GM21717 (cell line): ENCODE measurements around the gene LTBP4.
"Not testable (repeated sequence)": the region's sequence is repeated elsewhere in the genome, so short reads cannot be mapped to it uniquely, and the experiment has no call there.

Experiments used
- ATAC-seq: cut with Tn5 transposase; IDR thresholded peaks from one replicate; pipeline ENCODE4 v1.9.1; 2021; ENCODE audit warnings: mild to moderate bottlenecking, moderate library complexity; ENCODE audit not compliant: unreplicated experiment

Gene LTBP4, protein sequence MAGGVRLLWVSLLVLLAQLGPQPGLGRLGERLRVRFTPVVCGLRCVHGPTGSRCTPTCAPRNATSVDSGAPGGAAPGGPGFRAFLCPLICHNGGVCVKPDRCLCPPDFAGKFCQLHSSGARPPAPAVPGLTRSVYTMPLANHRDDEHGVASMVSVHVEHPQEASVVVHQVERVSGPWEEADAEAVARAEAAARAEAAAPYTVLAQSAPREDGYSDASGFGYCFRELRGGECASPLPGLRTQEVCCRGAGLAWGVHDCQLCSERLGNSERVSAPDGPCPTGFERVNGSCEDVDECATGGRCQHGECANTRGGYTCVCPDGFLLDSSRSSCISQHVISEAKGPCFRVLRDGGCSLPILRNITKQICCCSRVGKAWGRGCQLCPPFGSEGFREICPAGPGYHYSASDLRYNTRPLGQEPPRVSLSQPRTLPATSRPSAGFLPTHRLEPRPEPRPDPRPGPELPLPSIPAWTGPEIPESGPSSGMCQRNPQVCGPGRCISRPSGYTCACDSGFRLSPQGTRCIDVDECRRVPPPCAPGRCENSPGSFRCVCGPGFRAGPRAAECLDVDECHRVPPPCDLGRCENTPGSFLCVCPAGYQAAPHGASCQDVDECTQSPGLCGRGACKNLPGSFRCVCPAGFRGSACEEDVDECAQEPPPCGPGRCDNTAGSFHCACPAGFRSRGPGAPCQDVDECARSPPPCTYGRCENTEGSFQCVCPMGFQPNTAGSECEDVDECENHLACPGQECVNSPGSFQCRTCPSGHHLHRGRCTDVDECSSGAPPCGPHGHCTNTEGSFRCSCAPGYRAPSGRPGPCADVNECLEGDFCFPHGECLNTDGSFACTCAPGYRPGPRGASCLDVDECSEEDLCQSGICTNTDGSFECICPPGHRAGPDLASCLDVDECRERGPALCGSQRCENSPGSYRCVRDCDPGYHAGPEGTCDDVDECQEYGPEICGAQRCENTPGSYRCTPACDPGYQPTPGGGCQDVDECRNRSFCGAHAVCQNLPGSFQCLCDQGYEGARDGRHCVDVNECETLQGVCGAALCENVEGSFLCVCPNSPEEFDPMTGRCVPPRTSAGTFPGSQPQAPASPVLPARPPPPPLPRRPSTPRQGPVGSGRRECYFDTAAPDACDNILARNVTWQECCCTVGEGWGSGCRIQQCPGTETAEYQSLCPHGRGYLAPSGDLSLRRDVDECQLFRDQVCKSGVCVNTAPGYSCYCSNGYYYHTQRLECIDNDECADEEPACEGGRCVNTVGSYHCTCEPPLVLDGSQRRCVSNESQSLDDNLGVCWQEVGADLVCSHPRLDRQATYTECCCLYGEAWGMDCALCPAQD (N-terminal part only)

DNA sequence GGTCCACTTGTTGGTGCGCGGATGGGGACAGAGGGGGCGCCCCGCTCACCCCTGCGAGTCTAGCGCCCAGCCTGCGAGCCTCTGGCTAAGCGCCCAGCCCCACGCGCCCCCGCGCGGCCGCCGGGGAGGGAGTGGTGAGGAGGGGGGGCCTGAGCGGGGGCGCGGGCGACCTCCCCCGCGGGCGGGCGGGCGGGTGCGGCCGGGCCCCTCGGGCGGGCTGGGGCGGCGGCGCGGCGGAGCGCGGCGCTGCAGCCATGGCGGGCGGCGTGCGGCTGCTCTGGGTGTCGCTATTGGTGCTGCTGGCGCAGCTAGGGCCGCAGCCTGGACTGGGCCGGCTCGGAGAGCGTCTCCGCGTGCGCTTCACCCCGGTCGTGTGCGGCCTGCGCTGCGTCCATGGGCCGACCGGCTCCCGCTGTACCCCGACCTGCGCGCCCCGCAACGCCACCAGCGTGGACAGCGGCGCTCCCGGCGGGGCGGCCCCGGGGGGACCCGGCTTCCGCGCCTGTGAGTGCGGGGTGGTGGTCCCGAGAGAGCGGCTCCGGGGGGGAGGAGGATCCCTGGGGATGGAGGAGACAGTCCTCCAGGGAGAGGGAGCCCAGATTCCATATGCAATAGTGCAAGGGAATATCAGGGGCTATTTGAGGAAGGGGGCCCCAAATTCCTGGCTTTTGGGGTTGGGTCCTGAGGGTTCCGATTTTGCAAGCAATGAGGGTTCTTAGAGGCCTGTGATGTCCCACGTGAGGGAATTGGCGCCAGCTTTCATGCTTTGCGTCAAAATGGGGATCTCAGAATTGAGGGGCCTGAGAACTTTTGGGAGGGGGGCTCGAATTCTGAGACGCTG, at the start of gene LTBP4:
LTBP4 (plus strand) TSS at position 236 of the 841 bp plus-strand sequence; CDS start at position 255, 19 bp downstream.
- ATAC-seq = no peak

DNA sequence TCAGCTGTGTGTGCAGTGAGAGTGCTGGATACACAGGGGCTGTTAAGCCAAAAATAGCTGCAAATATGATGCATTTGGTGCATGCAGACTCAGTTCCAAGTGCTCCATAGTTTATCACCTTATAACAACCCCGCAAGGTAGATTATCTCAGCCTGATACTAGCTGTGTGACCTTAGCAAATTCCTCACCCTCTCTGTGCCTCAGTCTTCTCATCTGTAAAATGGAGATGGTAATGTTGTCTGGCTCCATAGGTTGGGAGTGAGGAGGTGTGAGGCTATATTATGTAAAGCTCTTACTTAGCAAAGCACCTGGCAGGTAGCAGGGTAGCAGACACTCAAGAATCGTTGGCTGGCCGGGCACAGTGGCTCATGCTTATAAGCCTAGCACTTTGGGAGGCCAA, 48.3 kb upstream of the LTBP4 start:
- ATAC-seq = no peak

- no peak for ATAC-seq
These were observed 47.0 kb upstream of the LTBP4 start for GRCh38 chr19:40553885-40554857.

DNA sequence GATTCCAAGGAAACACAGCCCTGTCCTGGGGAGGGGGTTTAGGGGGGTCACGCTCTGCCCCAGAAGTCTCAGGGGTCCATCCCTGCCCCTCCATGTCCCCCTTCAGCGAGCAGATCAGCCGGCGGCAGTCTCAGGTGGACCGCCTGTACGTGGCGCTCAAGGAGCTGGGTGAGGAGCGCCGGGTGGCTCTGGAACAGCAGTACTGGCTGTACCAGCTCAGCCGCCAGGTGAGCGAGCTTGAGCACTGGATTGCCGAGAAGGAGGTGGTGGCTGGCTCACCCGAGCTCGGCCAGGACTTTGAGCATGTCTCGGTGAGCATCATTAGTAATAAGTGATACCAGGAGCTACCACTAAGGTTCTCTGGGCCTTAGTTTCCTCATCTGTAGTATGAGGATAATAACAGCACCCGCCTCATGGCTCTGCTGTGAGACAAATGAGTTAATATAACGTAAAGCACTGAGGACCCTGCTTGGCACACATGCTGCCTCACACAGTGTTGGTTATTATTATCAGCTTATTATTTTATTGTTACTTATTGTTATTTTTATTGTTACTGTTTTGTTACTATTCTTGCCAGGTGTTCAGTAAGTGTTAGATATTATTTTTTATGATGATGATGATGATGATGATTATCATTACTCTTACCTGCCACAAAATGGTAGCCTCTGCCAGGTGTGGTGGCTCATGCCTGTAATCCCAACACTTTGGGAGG, 45.0 kb upstream of the LTBP4 start:
- no peak for ATAC-seq

DNA sequence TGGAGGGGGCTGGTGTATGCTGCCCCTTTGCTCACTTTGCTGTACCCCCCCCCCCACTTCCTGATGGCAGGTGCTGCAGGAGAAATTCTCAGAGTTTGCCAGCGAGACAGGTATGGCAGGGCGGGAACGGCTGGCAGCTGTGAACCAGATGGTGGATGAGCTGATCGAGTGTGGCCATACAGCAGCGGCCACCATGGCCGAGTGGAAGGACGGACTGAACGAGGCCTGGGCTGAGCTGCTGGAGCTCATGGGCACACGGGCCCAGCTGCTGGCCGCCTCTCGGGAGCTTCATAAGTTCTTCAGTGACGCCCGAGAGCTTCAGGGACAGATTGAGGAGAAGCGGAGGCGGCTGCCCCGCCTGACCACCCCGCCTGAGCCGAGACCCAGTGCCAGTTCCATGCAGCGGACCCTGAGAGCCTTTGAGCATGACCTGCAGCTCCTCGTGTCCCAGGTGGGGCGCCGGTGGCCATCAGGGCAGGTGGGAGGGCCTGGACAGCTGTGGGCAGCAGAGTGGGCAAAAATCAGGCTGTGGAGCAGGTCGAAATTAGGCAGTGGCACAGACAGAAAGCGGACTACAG, 44.1 kb upstream of the LTBP4 start:
- no peak for ATAC-seq

GRCh38 chr19:40559394-40559793, 41.8 kb upstream of the LTBP4 start:
- no peak for ATAC-seq

DNA sequence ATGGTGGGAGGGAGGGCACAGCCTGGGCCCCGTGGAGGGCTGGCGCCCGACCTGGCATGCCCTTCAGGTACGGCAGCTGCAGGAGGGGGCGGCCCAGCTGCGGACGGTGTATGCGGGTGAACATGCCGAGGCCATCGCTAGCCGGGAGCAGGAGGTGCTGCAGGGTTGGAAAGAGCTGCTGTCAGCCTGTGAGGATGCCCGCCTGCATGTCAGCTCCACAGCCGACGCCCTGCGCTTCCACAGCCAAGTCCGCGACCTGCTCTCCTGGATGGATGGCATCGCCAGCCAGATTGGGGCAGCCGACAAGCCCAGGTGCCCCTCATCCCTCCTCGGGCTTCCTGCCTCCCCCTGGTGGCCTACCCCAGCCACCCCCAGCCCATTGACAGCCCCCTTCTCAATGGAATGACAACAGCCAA, 41.1 kb upstream of the LTBP4 start:
- ATAC-seq = no peak

GRCh38 chr19:40561947-40562346, 39.2 kb upstream of the LTBP4 start:
- ATAC-seq = no peak

DNA sequence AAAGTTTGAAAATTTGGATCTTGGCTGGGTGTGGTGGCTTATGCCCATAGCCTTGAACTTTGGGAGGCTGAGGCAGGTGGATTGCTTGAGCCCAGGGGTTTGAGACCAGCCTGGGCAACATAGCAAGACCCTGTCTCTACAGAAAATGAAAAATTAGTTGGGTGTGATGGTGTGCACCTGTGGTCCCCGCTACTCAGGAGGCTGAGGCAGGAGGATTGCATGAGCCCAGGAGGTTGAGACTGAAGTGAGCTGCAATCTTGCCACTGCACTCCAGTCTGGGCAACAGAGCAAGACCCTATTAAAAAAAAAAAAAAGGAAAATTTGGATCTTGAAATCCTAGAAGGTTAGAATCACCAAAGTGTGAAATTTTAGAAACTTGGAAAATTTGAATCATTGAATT, 36.6 kb upstream of the LTBP4 start:
- not testable (repeated sequence) for ATAC-seq

- no peak for ATAC-seq
These were observed 35.8 kb upstream of the LTBP4 start for GRCh38 chr19:40565355-40565754.

- ATAC-seq = no peak
These were observed 35.2 kb upstream of the LTBP4 start for GRCh38 chr19:40565910-40566495.

DNA sequence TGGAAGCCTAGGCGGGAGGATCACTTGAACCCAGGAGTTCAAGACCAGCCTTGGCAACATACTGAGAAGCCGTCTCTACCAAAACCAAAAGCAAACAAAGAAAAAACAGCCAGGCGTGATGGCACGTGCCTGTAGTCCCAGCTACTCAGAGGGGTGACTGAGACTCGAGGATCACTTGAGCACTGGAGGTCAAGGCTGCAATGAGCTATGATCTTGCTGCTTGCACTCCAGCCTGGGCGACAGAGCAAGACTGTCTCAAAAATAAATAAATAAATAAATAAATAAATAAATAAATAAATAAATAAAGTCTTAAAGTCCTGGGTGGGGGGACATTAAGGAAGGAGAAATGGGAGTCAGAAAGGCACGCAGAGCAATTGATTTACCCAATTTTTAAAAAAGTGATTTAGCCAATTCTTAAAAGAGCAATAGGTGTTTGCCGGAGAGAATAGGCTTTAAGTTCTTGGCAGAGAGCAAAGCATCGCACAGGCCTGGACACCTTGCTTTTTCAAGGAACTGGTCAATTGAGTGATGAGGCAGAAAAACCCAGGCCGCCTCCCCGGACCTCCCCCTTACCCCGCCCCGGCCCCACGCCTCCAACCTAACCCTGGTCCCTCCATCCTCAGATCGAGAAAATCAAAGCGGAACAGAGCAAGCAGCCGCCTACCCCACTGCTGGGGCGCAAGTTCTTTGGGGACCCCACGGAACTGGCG, 34.0 kb upstream of the LTBP4 start:
- ATAC-seq = no peak

- no peak for ATAC-seq
These were observed 33.2 kb upstream of the LTBP4 start for GRCh38 chr19:40567750-40568494.

DNA sequence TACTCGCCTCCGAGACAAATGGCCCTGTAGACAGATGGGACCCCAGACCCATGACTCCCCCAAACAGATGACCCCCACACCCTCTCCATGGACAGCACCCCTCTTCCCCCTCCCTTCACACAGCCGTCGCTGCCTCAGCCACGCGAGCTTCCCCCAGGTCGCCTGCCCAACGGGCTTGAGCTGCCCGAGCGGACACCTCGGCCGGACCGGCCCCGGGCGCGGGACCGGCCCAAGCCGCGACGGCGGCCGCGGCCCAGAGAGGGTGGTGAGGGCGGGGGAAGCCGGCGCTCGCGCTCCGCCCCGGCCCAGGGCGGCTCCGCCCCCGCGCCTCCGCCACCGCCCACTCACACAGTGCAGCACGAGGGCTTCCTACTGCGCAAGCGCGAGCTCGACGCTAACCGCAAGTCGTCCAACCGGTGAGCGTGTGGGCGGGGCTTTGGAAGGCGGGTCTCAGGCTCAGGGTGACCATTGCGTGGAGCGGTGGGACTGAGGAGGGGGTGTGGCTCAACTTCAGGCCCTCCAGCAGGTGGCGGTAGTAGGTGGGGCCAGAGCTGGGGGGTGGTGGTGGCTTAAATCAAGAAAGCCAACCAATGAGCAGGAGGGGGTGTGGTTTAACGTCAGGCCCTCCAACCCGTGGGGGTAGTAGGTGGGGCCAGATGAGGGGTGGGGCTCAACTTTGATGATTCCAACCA, 30.7 kb upstream of the LTBP4 start:
- peak; percentile 55 for ATAC-seq

GRCh38 chr19:40571005-40571318, 30.2 kb upstream of the LTBP4 start:
- ATAC-seq = no peak
